HG02610 (cell line): ENCODE measurements around the gene KCNK4.
"Not testable (repeated sequence)": the region's sequence is repeated elsewhere in the genome, so short reads cannot be mapped to it uniquely, and the experiment has no call there.

Source experiments
- ATAC-seq: cut with Tn5 transposase; IDR thresholded peaks from one replicate; pipeline ENCODE4 v1.9.1; 2021; ENCODE audit warnings: mild to moderate bottlenecking, moderate library complexity; ENCODE audit not compliant: unreplicated experiment

The KCNK4 gene

GRCh38 chr11:64305691-64306562 lies 14.8 kb downstream of the KCNK4 start:
- peak; percentile 23 for ATAC-seq

- no peak for ATAC-seq
Observed at GRCh38 chr11:64306563-64306875, 15.4 kb downstream of the KCNK4 start.

DNA sequence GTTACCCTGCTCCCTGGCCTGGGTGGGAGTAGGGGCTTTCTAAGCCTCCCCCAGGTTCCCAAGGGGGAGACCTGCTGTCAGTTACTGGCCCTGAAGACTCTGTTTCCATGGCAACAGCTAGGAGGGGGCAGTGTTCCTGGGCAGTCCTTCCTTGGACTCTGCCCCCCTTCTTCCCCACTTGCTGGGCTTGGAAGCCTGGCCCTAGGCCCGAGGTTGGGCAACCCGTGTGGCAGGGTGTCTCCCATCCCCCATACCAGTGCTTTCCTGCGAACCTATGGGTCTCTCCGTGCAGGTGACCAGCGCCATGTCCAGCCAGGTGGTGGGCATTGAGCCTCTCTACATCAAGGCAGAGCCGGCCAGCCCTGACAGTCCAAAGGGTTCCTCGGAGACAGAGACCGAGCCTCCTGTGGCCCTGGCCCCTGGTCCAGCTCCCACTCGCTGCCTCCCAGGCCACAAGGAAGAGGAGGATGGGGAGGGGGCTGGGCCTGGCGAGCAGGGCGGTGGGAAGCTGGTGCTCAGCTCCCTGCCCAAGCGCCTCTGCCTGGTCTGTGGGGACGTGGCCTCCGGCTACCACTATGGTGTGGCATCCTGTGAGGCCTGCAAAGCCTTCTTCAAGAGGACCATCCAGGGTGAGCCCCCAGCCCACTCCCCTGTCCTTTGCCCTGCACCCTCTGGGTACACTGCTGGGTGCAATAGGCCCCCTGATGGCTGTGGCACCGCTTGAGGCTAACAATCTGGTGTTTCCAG lies 15.9 kb downstream of the KCNK4 start:
- ATAC-seq = no peak

GRCh38 chr11:64307795-64308194 lies 16.7 kb downstream of the KCNK4 start:
- ATAC-seq = not testable (repeated sequence)

DNA sequence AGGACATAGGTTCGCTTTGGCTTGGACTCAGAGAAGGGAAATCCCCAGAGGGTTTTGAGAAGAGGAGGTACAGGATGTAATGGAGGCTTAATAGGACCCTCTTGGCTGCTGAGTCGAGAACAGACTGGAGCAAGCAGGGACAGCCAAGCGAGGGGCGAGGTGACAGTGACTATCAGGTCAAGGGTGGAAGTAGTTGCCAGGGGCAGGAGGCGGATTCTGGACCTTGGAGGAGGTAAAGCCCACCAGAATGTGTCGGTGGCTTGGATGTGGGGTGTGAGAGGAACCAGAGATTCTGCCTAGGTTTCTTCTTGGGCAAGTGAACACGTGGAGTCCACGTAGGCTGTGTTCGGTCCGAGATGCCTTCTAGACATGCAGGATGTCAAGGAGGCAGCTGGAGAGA lies 21.8 kb downstream of the KCNK4 start:
- no peak for ATAC-seq

DNA sequence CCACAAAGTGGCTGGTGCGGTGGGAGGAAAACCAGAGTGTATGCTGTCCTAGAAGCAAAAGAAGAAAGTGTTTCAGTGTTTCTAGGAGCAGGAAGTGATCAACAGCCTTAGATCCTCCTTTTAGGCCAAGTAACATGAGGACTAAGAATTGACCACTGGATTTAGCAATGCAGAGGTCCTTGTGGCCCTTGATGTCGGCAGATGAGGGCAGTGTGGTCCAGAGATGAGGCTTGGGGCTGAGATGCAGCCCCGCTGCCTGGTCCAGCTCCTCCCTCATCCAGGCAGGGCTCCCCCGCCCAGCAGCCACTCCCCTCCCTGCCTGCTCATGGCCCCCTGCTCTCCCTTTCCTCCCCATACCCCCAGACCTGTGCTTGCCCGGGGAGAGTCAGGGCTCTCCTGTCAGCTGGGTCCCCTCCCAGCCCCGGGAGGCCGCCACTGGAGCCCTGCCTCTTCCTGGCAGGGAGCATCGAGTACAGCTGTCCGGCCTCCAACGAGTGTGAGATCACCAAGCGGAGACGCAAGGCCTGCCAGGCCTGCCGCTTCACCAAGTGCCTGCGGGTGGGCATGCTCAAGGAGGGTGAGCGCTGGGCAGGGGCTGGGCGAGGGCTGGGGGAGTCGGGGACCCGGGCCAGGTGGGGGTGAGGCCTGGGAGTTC lies 22.5 kb downstream of the KCNK4 start:
- no peak for ATAC-seq

DNA sequence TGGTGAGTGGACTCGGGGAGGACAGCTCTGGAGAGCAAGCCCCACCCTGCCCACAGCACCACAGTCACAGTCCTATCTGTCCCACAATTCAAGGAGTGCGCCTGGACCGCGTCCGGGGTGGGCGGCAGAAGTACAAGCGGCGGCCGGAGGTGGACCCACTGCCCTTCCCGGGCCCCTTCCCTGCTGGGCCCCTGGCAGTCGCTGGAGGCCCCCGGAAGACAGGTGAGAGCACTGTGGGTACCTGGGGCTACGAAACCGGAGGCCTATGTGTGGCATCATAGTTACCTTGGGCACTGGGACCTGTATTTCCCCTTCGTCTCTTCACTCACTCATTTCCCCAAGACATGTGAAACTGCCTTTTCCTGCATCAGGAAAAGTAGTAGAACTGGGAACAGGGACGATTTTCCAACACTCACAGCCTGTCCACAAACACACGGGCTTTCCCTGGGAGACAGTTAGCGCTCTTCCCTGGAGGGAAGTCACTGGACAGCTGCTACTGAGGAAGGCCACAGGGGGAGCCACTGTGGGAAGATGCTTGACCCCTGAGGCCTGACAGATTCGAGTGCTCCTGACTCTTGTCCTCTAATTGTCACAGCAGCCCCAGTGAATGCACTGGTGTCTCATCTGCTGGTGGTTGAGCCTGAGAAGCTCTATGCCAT lies 23.2 kb downstream of the KCNK4 start:
- no peak for ATAC-seq

- no peak for ATAC-seq
Observed at GRCh38 chr11:64314805-64315561, 23.9 kb downstream of the KCNK4 start.

- not testable (repeated sequence) for ATAC-seq
Observed at GRCh38 chr11:64315667-64316526, 24.8 kb downstream of the KCNK4 start.

DNA sequence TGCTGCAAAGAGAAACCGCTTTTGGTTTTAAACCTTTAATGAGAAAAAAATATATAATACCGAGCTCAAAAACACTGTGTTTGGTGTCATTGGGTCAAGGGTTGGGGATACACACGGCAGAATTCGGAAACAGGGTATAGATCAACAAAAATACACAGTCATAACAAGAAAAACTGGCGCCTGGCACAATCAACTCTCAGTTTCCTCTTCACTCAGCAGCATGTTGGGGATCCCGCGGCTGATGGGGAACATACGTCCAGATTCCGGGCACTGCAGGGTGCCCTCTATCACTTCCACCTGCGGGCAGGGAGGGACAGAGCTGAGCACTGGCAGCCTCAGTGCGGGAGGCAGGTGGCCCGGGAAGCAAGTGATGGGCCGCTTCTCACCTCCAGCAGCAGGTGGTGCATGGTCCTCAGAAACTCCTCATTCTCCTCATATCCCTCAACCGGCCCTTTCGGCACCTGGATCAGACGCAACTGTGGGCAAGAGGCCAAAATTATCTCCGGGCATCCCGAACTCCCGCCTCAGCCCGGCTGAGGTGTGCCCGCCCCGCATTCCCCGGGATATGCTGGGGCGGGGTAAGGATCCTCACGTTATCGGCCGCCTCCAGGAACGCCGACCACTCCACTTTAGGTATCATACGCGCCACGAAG lies 25.7 kb downstream of the KCNK4 start:
- no peak for ATAC-seq

DNA sequence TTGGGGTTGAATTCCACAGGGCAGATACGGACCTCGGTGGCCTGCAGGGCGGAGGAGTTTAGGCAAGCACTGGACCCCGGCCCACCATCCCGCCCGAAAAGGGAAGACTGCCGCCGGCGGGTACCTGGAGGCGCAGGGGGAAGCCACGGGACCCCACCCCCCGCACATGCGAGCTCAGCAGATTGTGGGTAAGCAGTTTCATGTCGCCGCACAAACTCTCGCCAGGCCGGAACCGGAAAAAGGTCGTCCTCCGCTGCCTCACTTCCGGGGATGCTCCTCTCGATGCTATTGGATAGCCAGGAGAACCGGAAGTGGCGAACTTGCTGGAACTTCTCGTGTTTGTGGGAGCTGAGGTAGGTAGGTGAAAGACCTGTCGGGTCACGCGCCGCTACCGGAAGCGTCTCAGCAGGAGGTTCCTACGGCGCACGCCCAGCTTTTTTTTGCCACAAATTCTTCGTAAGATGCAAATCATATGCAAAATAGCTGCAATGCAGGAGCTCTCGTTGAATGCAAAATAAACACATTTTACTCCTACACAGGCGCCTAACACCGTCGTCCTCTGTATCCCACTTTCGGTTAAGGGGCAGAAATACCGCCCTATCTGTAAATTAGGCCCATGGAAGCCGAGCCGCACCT lies 26.3 kb downstream of the KCNK4 start, which contains the start of gene TRMT112:
Gene TRMT112, minus strand, starts transcription at position 235 of the 636 bp plus-strand sequence. Its CDS starts 33 bp downstream, at position 202.
- peak; percentile 59 for ATAC-seq

DNA sequence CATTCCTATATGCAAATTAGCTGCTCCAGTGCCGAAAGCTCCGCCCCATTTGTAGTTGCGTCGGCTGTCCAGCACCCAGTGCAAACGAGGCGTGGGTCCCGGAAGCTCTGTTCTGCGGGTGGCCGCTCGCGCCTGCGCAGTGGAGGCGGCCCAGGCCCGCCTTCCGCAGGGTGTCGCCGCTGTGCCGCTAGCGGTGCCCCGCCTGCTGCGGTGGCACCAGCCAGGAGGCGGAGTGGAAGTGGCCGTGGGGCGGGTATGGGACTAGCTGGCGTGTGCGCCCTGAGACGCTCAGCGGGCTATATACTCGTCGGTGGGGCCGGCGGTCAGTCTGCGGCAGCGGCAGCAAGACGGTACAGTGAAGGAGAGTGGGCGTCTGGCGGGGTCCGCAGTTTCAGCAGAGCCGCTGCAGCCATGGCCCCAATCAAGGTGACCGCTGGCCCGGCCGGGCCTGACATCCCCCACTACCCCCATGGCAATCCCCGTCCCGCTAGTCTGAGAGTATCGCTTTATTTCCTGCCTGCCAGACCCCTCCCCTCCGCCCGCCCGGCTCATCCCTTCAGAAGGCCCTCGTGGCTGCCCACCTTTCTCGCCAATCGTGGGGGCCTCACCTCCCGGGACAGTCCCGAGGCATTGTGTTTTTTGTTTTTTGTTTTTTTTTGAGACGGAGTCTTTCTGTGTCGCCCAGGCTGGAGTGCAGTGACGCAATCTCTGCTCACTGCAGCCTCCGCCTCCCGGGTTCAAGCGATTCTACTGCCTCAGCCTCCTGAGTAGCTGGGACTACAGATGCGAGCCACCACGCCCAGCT lies 27.1 kb downstream of the KCNK4 start, which contains the start of gene PRDX5:
Gene PRDX5, plus strand, starts transcription at position 161 of the 805 bp plus-strand sequence. Its CDS starts 95 bp downstream, at position 256.
- ATAC-seq = peak; percentile 75

DNA sequence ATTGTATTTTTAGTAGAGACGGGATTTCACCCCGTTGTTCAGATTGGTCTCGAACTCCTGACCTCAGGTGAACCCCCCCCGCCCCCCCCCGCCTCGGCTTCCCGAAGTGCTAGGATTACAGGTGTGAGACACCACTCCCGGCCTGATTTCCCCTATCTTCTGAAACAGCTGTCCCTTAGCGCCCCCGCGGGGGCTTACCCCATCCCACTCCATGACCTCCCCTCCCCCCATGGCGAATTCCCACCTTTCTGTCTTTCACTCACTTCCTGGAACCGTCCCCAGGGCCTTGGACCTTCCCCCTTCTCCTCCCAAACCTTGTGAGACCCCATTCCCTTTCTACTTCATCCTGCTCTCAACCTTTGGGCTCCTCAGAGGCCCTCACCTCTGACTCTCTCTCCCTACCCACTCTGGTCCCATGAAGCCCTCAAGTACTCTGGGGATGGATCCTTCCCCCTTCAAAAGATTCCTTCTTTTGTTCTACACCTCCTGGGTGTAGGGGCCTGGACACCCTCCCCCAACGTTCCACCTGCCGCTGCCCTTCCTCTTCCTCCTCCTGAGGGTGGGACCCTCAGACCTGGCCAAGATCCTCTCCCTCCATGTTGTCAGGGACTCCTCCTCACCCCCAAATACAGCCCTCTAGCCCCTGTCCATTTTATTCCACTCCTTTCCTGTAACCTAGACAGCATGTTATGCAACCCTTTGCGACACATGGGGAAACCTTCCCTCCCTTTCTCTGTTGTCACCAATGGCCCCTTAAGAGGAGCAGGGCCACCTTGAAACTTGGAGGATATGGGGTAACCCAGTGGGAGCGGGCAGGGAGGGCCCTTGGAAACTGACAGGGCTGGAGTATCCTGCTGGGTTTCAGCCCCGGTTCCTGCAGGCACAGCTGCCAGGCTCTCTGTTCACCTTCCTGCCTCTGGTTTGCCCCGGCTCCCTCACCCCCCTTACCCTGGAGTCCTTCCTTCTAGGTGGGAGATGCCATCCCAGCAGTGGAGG lies 28.0 kb downstream of the KCNK4 start:
- ATAC-seq = no peak

- no peak for ATAC-seq
Observed at GRCh38 chr11:64320556-64320955, 29.5 kb downstream of the KCNK4 start.

DNA sequence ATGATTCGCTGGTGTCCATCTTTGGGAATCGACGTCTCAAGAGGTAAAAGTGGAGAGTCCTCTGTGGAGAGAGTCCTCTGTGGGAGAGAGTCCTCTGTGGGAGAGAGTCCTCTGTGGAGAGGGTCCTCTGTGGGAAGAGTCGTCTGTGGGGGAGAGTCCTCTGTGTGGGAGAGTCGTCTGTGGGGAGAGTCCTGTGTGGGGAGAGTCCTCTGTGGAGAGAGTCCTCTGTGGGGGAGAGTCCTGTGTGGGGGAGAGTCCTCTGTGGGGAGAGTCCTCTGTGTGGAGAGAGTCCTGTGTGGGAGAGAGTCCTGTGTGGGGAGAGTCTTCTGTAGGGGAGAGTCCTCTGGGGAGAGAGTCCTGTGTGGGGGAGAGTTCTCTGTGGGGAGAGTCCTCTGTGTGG lies 29.9 kb downstream of the KCNK4 start:
- ATAC-seq = no peak

- no peak for ATAC-seq
Observed at GRCh38 chr11:64321533-64321932, 30.4 kb downstream of the KCNK4 start.
